Ishikawa (cell line): ENCODE data around the gene ARHGAP45.
A peak's percentile ranks its signal among the peaks of the same experiment; 100 is the strongest.

ENCODE experiments used
- CEBPB ChIP-seq: IDR thresholded peaks from 2 replicates; pipeline ENCODE4 v1.6.1; 2012
- CREB1 ChIP-seq: IDR thresholded peaks from 2 replicates; pipeline ENCODE4 v1.6.1; 2012; ENCODE audit warnings: low read depth
- EGR1 ChIP-seq: IDR thresholded peaks from 2 replicates; pipeline ENCODE4 v1.6.1; 2012
- EP300 ChIP-seq: IDR thresholded peaks from 2 replicates; pipeline ENCODE4 v1.6.1; 2012; ENCODE audit warnings: borderline replicate concordance
- NFIC ChIP-seq: IDR thresholded peaks from 2 replicates; pipeline ENCODE4 v1.6.1; 2012
- RAD21 ChIP-seq: IDR thresholded peaks from 2 replicates; pipeline ENCODE4 v1.6.1; 2012; ENCODE audit warnings: low read depth
- TAF1 ChIP-seq: IDR thresholded peaks from 2 replicates; pipeline ENCODE4 v1.6.1; 2012; ENCODE audit warnings: low read depth, mild to moderate bottlenecking
- TCF12 ChIP-seq: IDR thresholded peaks from 2 replicates; pipeline ENCODE4 v1.6.1; 2012; ENCODE audit warnings: low read depth
- TEAD4 ChIP-seq: IDR thresholded peaks from 2 replicates; pipeline ENCODE4 v1.6.1; 2012
- YY1 ChIP-seq: IDR thresholded peaks from 2 replicates; pipeline ENCODE4 v1.6.1; 2012; ENCODE audit warnings: low read depth
- ZBTB7A ChIP-seq: IDR thresholded peaks from 2 replicates; pipeline ENCODE4 v1.6.1; 2012; ENCODE audit warnings: low read depth
- TF ChIP-seq, protein P1 (sequence below): IDR thresholded peaks from 2 replicates; pipeline ENCODE4 v1.6.1; 2012
- TF ChIP-seq, protein P2 (sequence below): IDR thresholded peaks from 2 replicates; pipeline ENCODE4 v1.6.1; 2012
- TF ChIP-seq, protein P3 (sequence below): IDR thresholded peaks from 2 replicates; pipeline ENCODE4 v1.6.1; 2012; ENCODE audit warnings: low read depth, mild to moderate bottlenecking

ARHGAP45 gene

DNA sequence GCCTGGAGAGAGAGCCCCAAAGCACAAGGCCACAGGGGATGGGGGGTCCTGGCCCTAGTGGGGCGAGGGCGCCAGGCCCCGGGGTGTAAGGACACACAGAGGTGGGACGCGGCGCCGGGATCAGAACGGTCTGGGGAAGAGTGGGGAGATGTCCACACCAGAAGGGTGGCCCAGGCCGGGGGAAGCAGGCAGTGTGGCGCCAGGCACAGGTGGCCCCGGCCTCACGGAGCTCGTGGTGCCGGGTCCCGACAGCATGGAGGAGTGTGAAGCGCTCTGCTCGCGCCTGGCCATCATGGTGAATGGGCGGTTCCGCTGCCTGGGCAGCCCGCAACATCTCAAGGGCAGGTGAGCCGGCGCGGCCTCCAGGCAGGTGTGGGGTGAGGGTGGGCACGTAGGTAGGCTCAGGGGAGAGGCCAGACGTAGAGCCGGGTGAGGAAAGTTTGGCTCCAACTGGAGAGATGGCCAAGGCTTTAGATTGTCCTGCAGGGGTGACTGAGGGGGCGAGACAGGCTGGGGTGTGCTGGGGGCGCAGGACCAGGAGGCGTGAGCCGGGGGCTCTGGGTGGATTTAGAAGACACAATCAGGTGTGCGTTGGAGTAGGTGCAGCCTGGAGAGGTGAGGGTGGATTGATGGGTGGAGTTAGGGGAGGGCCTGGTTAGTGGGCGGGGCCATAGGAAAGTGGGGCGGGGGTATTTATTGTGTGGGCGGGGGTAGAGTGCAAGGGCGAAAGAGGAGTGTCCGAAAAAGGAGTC, 2.9 kb upstream of the ARHGAP45 start:
- TF ChIP-seq ZBTB7A (no peak), EGR1 (peak; percentile 12; the same call in 1 of the 2 replicates)

DNA sequence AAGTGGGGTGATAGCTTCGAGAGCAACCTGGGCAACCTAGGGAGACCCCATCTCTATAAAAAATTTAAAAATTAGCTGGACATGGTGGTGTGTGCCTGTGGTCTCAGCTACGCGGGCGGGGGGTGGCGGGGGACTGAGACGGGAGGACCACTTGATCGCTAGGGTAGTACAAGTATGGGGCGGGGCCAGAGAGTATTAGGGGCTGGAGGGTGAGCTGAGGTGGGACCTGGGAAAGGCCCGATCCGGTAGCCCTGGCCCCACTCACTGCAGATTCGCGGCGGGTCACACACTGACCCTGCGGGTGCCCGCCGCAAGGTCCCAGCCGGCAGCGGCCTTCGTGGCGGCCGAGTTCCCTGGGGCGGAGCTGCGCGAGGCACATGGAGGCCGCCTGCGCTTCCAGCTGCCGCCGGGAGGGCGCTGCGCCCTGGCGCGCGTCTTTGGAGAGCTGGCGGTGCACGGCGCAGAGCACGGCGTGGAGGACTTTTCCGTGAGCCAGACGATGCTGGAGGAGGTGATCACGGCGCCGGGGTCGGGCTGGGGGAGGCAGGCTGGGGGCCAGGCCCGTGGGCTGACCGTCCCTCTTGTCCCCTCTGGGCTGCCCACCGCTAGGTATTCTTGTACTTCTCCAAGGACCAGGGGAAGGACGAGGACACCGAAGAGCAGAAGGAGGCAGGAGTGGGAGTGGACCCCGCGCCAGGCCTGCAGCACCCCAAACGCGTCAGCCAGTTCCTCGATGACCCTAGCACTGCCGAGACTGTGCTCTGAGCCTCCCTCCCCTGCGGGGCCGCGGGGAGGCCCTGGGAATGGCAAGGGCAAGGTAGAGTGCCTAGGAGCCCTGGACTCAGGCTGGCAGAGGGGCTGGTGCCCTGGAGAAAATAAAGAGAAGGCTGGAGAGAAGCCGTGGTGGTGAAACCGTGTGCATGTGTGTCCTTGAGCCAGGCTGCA, 2.0 kb upstream of the ARHGAP45 start:
- TF ChIP-seq YY1 (peak; percentile 48; the same call in 1 of the 2 replicates), EGR1 (no peak), CREB1 (no peak), TCF12 (peak; percentile 47; the same call in 1 of the 2 replicates), TEAD4 (peak; percentile 18; the same call in 1 of the 2 replicates), ZBTB7A (peak; percentile 61; the same call in 1 of the 2 replicates), RAD21 (peak; percentile 53; the same call in 1 of the 2 replicates), NFIC (no peak)
- TF ChIP-seq, protein P1, sequence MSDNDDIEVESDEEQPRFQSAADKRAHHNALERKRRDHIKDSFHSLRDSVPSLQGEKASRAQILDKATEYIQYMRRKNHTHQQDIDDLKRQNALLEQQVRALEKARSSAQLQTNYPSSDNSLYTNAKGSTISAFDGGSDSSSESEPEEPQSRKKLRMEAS: peak; percentile 98
- TF ChIP-seq, protein P2, sequence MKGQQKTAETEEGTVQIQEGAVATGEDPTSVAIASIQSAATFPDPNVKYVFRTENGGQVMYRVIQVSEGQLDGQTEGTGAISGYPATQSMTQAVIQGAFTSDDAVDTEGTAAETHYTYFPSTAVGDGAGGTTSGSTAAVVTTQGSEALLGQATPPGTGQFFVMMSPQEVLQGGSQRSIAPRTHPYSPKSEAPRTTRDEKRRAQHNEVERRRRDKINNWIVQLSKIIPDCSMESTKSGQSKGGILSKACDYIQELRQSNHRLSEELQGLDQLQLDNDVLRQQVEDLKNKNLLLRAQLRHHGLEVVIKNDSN: peak; percentile 41; the same call in 1 of the 2 replicates
- TF ChIP-seq, protein P3, sequence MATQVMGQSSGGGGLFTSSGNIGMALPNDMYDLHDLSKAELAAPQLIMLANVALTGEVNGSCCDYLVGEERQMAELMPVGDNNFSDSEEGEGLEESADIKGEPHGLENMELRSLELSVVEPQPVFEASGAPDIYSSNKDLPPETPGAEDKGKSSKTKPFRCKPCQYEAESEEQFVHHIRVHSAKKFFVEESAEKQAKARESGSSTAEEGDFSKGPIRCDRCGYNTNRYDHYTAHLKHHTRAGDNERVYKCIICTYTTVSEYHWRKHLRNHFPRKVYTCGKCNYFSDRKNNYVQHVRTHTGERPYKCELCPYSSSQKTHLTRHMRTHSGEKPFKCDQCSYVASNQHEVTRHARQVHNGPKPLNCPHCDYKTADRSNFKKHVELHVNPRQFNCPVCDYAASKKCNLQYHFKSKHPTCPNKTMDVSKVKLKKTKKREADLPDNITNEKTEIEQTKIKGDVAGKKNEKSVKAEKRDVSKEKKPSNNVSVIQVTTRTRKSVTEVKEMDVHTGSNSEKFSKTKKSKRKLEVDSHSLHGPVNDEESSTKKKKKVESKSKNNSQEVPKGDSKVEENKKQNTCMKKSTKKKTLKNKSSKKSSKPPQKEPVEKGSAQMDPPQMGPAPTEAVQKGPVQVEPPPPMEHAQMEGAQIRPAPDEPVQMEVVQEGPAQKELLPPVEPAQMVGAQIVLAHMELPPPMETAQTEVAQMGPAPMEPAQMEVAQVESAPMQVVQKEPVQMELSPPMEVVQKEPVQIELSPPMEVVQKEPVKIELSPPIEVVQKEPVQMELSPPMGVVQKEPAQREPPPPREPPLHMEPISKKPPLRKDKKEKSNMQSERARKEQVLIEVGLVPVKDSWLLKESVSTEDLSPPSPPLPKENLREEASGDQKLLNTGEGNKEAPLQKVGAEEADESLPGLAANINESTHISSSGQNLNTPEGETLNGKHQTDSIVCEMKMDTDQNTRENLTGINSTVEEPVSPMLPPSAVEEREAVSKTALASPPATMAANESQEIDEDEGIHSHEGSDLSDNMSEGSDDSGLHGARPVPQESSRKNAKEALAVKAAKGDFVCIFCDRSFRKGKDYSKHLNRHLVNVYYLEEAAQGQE: no peak

GRCh38 chr19:1065606-1066109, 1.3 kb upstream of the ARHGAP45 start:
- TF ChIP-seq, protein P1: 0 out of 2 replicates have a peak, but pooled peaks have one; percentile 34
- TF ChIP-seq CEBPB (no peak), ZBTB7A (peak; percentile 18), NFIC (no peak), EP300 (0 out of 2 replicates have a peak, but pooled peaks have one; percentile 16), TAF1 (no peak), CREB1 (no peak), YY1 (no peak), TEAD4 (peak; percentile 88), RAD21 (no peak), TCF12 (peak; percentile 57; the same call in 1 of the 2 replicates)
- TF ChIP-seq, protein P2: no peak

GRCh38 chr19:1066251-1066747, 668 bp upstream of the ARHGAP45 start:
- TF ChIP-seq, protein P1: no peak
- TF ChIP-seq YY1 (no peak), NFIC (no peak), EGR1 (no peak), CEBPB (no peak), TEAD4 (no peak), EP300 (no peak), TAF1 (no peak)
- TF ChIP-seq, protein P3: no peak
- TF ChIP-seq, protein P2: no peak
